Measurements from ENCODE around the gene NUP62CL.

Gene NUP62CL

GRCh38 chrX:107117993-107118321, 88.3 kb downstream of the NUP62CL start:
- TF ChIP-seq CTCF (IDR thresholded peaks at IDR 0.05; ENCODE audit: control insufficient read depth, extremely low read depth, insufficient read depth): no peak
- no peak for DNase-seq (ENCODE audit: low read depth)
- H3K4me3 ChIP-seq (ENCODE audit: low read depth, low read length): peak overlapping the region; percentile 69

- DNase-seq (ENCODE audit: low read depth): no peak
- no peak for TF ChIP-seq CTCF (IDR thresholded peaks at IDR 0.05; ENCODE audit: control insufficient read depth, extremely low read depth, insufficient read depth)
- no peak overlapping the region for H3K4me3 ChIP-seq (ENCODE audit: low read depth, low read length)
Observed at GRCh38 chrX:107107459-107107858, 98.8 kb downstream of the NUP62CL start.

DNA sequence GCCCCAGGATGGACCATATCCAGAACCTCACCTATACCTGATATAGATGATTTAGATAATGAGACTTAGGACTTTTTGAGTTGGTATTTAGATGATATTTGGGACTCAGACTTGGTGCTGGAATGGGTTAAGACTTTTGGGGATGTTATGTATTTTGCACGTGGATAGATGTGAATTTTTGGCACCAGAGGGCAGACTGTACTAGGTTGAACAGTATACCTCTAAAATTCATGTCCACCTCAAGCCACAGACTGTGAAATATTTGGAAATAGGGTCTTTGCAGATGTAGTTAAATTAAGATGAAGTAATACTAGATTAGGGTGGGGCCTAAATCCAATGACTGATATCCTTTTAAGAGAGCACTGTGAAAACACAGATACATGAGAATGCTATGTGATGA, 103.3 kb downstream of the NUP62CL start:
- no peak for DNase-seq (ENCODE audit: low read depth)
- peak; percentile 9; the same call in 1 of the 2 replicates for TF ChIP-seq CTCF (IDR thresholded peaks at IDR 0.05; ENCODE audit: control insufficient read depth, extremely low read depth, insufficient read depth)
- no peak overlapping the region for H3K4me3 ChIP-seq (ENCODE audit: low read depth, low read length)

DNA sequence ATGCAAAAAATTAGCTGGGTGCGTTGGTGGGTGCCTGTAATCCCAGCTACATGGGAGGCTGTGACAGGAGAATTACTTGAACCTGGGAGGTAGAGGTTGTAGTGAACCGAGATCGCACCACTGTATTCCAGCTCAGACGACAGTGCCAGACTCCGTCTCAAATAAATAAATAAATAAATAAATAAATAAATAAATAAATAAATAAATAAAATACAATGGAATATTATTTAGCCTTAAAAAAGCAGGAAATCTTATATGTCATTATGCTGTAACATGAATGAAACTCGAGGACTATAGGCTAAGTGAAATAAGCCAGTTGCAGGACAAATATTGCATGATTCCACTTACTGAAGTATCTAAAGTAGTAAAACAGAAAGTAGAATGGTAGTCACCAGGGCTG, 130.1 kb downstream of the NUP62CL start:
- H3K4me3 ChIP-seq (ENCODE audit: low read depth, low read length): no peak overlapping the region
- no peak for DNase-seq (ENCODE audit: low read depth)
- TF ChIP-seq CTCF (IDR thresholded peaks at IDR 0.05; ENCODE audit: control insufficient read depth, extremely low read depth, insufficient read depth): no peak
